Fibroblast of the aortic adventitia (primary cell): Measurements from ENCODE around the gene DPEP3. TPM values are rescaled to one million over a fixed set of nuclear protein-coding genes. Genes with fewer than 3 reads are reported as not detected.
"Not testable (repeated sequence)": the region's sequence is repeated elsewhere in the genome, so short reads cannot be mapped to it uniquely, and the experiment has no call there.

ENCODE experiments used
- DNase-seq: peaks from one replicate; pipeline ENCODE4 v3.0.0-alpha.2; 2010; ENCODE audit warnings: low read depth
- H3K4me3 ChIP-seq: 2 replicates; pipeline ENCODE4 v1.5.1; 2011; ENCODE audit warnings: low read depth, mild to moderate bottlenecking, control low read depth, low read length, moderate library complexity
- total RNA-seq: library from RNA; depleted of rRNA; stranded (reverse); fragments of >200 nt; gene quantifications from 2 replicates; pipeline ENCODE4 v1.2.3, GENCODE V29; 2012; ENCODE audit warnings: low replicate concordance
- TF ChIP-seq, protein P1 (sequence below): IDR thresholded peaks from 2 replicates; pipeline ENCODE4 v1.5.1; 2011; ENCODE audit warnings: mild to moderate bottlenecking, low read length, control low read depth, inconsistent platforms; ENCODE audit not compliant: insufficient read depth

The DPEP3 gene
- total RNA-seq, 1 donor, result not detected

DNA sequence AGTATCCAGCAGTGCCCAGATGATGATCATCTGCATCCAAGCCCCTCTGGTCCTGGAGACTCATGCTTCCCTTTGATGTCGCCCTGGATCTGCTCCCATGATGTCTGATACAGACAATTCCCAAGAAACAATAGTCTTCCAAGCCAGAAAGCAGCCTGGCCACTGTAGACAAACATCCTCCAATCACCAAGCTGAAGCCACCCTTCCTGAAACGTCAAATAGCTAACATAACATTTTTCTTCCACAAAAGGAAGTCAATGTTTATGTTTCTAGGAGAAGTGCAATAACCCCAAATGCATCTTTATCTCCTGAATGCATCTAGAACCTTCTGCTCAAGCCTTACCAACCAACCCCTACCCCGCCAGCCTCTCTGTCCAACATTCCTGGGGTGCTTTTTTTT is 20.2 kb upstream of the DPEP3 start:
- DNase-seq, result peak; percentile 13
- H3K4me3 ChIP-seq, result no peak overlapping the region
- TF ChIP-seq, protein P1, sequence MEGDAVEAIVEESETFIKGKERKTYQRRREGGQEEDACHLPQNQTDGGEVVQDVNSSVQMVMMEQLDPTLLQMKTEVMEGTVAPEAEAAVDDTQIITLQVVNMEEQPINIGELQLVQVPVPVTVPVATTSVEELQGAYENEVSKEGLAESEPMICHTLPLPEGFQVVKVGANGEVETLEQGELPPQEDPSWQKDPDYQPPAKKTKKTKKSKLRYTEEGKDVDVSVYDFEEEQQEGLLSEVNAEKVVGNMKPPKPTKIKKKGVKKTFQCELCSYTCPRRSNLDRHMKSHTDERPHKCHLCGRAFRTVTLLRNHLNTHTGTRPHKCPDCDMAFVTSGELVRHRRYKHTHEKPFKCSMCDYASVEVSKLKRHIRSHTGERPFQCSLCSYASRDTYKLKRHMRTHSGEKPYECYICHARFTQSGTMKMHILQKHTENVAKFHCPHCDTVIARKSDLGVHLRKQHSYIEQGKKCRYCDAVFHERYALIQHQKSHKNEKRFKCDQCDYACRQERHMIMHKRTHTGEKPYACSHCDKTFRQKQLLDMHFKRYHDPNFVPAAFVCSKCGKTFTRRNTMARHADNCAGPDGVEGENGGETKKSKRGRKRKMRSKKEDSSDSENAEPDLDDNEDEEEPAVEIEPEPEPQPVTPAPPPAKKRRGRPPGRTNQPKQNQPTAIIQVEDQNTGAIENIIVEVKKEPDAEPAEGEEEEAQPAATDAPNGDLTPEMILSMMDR, result no peak

DNA sequence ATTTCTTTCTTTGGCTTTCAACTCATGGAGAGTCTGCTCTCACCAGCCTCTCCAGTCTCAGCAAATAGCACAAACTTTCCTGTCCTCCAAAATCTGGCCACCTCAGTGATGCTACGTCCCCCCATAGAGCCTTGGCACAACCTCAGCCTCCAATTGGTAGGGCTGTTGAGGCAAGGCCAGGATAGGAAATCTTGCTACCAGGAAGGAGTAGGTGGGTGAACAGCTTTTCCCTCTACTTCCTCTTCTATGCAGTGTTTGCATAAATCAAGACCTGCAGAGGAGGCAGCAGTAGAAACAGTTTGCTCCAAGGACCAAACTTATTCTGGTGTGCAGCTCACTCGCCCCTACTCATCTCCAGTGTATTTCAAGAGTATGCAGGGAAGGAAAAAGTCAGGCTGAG is 19.7 kb upstream of the DPEP3 start:
- TF ChIP-seq, protein P1, result no peak
- DNase-seq, result no peak
- no peak overlapping the region for H3K4me3 ChIP-seq

DNA sequence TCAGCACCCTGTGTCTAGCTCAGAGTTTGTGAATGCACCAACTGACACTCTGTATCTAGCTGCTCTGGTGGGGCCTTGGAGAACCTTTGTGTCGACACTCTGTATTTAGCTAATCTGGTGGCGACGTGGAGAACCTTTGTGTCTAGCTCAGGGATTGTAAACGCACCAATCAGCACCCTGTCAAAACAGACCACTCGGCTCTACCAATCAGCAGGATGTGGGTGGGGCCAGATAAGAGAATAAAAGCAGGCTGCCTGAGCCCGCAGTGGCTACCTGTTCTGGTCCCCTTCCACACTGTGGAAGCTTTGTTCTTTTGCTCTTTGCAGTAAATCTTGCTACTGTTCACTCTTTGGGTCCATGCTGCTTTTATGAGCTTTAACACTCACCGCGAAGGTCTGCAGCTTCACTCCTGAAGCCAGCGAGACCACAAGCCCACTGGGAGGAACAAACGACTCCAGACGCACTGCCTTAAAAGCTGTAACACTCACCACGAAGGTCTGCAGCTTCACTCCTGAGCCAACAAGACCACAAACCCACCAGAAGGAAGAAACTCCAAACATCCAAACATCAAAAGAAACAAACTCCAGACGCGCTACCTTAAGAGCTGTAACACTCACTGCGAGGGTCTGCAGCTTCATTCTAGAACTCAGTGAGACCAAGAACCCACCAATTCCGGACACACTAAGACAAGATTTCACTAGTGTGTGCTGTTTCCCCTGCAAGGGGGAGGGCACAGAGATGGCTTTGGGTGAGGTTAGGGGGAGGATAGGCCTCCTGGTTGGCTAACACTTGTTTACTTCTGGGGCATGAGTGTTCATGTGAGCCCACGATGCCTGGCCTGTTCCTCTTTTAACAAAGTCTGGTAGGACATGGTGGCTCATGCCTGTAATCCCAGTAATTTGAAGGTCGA is 18.7 kb upstream of the DPEP3 start, which contains the start of gene DPEP2:
TSS of gene DPEP2 (minus strand) at position 706 of the 910 bp plus-strand sequence. CDS start 6,272 bp downstream, outside the sequence.
- H3K4me3 ChIP-seq, DNase-seq: not testable (repeated sequence)

DNA sequence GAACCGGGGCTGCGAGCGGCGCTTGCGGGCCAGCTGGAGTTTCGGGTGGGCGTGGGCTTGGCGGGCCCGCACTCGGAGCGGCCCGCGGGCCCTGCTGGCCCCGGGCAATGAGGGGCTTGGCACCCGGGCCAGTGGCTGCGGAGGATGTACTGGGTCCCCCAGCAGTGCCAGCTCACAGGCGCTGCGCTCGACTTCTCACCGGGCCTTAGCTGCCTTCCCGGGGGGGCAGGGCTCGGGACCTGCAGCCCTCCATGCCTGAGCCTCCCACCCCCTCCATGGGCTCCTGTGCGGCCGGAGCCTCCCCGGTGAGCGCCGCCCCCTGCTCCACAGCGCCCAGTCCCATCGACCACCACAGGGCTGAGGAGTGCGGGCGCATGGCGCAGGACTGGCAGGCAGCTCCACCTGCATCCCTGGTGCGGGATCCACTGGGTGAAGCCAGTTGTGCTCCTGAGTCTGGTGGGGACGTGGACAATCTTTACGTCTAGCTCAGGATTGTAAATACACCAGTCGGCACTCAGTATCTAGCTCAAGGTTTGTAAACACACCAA is 18.0 kb upstream of the DPEP3 start:
- DNase-seq, H3K4me3 ChIP-seq: not testable (repeated sequence)

DNA sequence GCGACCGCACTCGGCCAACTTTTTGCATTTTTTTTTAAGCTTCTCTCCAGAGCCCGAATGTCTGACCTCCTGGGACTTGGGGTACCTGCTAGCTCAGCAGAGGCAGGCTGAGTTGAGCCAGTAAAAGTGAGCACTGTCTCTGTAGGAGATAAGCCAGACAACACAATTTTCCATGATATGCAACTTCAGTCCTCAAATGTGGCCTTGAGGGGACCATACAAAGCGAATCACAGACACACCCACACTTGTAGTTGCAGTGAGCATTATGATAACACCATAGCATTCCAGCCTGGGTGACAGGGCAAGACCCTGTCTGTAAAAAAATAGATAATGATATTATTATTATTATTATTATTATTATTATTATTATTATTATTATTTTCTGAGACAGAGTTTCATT is 16.4 kb upstream of the DPEP3 start:
- H3K4me3 ChIP-seq, result no peak overlapping the region
- TF ChIP-seq, protein P1, result no peak
- no peak for DNase-seq

DNA sequence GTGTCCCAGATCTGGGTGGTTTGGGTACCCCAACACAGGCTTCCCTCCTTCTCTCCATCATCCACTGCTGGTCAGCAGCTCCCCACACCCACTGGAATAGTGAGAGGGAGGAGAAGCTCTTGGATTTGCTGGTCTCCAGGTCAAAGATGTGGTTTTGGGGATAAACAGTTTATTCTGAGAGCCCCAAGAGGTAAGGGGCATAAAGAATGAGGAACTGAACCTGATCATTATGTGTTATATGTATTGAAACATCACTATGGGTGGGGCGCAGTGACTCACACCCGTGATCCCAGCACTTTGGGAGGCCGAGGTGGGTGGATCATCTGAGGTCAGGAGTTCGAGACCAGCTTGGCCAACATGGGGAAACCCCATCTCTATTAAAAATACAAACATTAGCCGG is 15.1 kb upstream of the DPEP3 start:
- TF ChIP-seq, protein P1, result no peak
- DNase-seq, result no peak
- H3K4me3 ChIP-seq, result no peak overlapping the region

DNA sequence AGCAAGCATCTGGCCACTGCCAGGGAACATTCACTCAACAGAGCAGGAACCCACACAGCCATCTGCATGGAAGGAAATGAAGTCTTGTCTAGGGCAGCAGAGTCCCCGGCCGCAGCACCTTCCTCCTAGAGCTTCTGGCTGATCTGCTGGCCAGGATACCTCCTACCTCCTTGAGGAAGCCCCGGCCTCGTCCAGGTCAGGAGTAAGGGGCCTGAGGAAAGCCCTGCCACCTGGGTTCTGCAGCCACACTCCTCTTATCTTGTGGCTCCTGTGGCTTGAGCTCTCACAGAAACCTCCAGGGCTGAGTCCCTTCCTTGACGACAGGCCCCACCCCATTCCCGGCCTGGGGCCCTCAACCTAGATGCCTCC is 13.7 kb upstream of the DPEP3 start:
- DNase-seq, result not testable (repeated sequence)

DNA sequence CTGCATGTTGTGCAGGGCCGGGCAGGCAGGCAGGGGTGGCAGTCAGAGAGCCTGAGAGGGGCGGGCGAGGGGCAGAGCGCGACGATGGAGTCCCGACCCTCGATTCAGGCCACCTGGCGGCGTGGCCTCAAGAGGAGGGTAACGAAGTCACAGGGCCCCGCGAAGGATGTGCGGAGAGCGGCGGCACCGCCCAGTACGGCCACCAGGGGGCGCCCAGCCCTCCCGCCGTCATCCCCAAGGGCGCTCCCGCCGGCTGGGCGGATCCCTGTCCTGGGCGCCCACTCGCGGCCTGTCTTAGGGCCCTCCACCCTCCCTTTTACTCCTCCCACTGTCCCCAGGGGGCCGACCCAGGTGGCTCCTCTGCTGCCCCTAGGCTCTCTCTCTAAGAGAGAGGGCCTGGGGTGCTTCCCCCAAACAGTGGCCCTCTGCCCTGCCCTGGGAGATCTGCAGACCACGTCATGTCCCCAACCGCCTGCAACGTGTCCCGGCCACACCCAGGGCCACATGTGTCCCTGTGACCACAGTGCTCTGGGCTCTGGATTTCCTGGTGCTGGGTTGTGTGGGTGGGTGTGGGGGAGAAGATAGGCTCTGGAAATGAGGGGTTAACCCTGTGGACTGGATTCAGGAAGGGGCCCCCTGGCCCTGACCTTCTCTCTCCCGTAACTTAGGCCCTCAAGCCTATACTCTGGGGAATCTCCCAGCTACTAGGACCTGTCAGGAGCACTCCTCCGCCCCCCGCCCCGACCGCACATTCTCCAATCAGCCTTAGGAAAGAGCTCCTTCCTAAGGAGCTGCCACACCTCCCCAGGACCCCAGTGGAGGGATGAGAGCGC is 13.1 kb upstream of the DPEP3 start:
- peak overlapping the region; percentile 40 for H3K4me3 ChIP-seq
- DNase-seq, result peak; percentile 59
- TF ChIP-seq, protein P1, result peak; percentile 86

More for the DNA sequence above, 13.7 kb upstream of the DPEP3 start:
- not testable (repeated sequence) for H3K4me3 ChIP-seq
